ENCODE data around the gene LYRM2.
A peak's percentile ranks its signal among the peaks of the same experiment; 100 is the strongest.
"Not testable (repeated sequence)": the region's sequence is repeated elsewhere in the genome, so short reads cannot be mapped to it uniquely, and the experiment has no call there.

LYRM2 gene

GRCh38 chr6:89637960-89638319 lies 607 bp downstream of the LYRM2 start:
- peak overlapping the region; percentile 92 for H3K4me3 ChIP-seq (ENCODE audit: low read depth, low read length)
- DNase-seq (ENCODE audit: low read depth) = no peak
- no peak for TF ChIP-seq CTCF (IDR thresholded peaks at IDR 0.05; ENCODE audit: insufficient read depth, low read depth, low read length, missing control alignments)

- not testable (repeated sequence) for H3K4me3 ChIP-seq (ENCODE audit: low read depth, low read length); DNase-seq (ENCODE audit: low read depth)
Observed at GRCh38 chr6:89636412-89636811, 2.1 kb downstream of the LYRM2 start.

- TF ChIP-seq CTCF (IDR thresholded peaks at IDR 0.05; ENCODE audit: insufficient read depth, low read depth, low read length, missing control alignments) = no peak
- H3K4me3 ChIP-seq (ENCODE audit: low read depth, low read length) = no peak overlapping the region
- no peak for DNase-seq (ENCODE audit: low read depth)
Observed at GRCh38 chr6:89630488-89630887, 8.1 kb downstream of the LYRM2 start.

GRCh38 chr6:89623749-89624148 lies 14.8 kb downstream of the LYRM2 start:
- no peak for DNase-seq (ENCODE audit: low read depth)
- no peak overlapping the region for H3K4me3 ChIP-seq (ENCODE audit: low read depth, low read length)
- TF ChIP-seq CTCF (IDR thresholded peaks at IDR 0.05; ENCODE audit: insufficient read depth, low read depth, low read length, missing control alignments) = no peak

GRCh38 chr6:89619567-89619966 lies 19.0 kb downstream of the LYRM2 start:
- no peak for TF ChIP-seq CTCF (IDR thresholded peaks at IDR 0.05; ENCODE audit: insufficient read depth, low read depth, low read length, missing control alignments)
- no peak for DNase-seq (ENCODE audit: low read depth)
- no peak overlapping the region for H3K4me3 ChIP-seq (ENCODE audit: low read depth, low read length)

GRCh38 chr6:89618026-89618425 lies 20.5 kb downstream of the LYRM2 start:
- H3K4me3 ChIP-seq (ENCODE audit: low read depth, low read length) = no peak overlapping the region
- TF ChIP-seq CTCF (IDR thresholded peaks at IDR 0.05; ENCODE audit: insufficient read depth, low read depth, low read length, missing control alignments) = no peak
- no peak for DNase-seq (ENCODE audit: low read depth)

GRCh38 chr6:89616531-89616930 lies 22.0 kb downstream of the LYRM2 start:
- TF ChIP-seq CTCF (IDR thresholded peaks at IDR 0.05; ENCODE audit: insufficient read depth, low read depth, low read length, missing control alignments) = no peak
- H3K4me3 ChIP-seq (ENCODE audit: low read depth, low read length) = no peak overlapping the region
- DNase-seq (ENCODE audit: low read depth) = no peak

- DNase-seq (ENCODE audit: low read depth) = no peak
- TF ChIP-seq CTCF (IDR thresholded peaks at IDR 0.05; ENCODE audit: insufficient read depth, low read depth, low read length, missing control alignments) = no peak
Observed at GRCh38 chr6:89615882-89616281, 22.7 kb downstream of the LYRM2 start.

More at GRCh38 chr6:89615882-89616281, 22.7 kb downstream of the LYRM2 start:
- no peak overlapping the region for H3K4me3 ChIP-seq (ENCODE audit: low read depth, low read length)

All from GM12865 (cell line).